NB4 (cell line): ENCODE measurements around the gene LRRC4C.
"Not testable (repeated sequence)": the region's sequence is repeated elsewhere in the genome, so short reads cannot be mapped to it uniquely, and the experiment has no call there.

ENCODE experiments used
- DNase-seq: peaks from one replicate; pipeline ENCODE4 v3.0.0; 2010; ENCODE audit warnings: low read depth
- H3K4me3 ChIP-seq: one replicate; pipeline ENCODE4 v1.5.1; 2011; ENCODE audit warnings: mild to moderate bottlenecking, low read depth, low read length, moderate library complexity
- MYC ChIP-seq: IDR thresholded peaks from 2 replicates; pipeline ENCODE4 v1.6.1; 2011; ENCODE audit warnings: low read depth, low read length
- POLR2A ChIP-seq: IDR thresholded peaks from 2 replicates; pipeline ENCODE4 v1.6.1; 2011; ENCODE audit warnings: mild to moderate bottlenecking; ENCODE audit not compliant: insufficient read length; ENCODE audit errors: extremely low read depth
- TF ChIP-seq, protein P1 (sequence below): IDR thresholded peaks from 2 replicates; pipeline ENCODE4 v1.6.1; 2011; ENCODE audit warnings: low read depth, low read length
- TF ChIP-seq, protein P2 (sequence below): IDR thresholded peaks from one replicate; pipeline ENCODE4 v1.5.1; 2012; ENCODE audit warnings: low read depth, low read length

LRRC4C gene

DNA sequence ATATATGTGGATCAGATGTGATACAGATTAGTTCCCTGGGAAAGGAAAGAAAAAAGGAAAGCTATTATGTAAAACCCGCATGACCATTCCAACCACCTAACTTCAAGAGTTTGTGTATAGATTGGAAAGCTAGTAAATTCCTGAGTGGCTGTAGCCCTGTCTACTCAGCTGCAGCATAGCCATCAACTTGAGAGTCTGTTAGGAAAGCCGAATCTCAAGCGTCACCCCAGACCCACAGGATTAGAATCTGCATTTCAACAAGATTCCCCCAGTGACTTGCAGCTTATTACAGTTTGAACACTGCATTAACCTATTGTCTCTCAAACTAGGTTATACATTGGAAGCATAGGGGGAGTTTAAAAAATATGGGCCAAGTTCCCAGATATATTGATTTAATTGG, 921.7 kb downstream of the LRRC4C start:
- DNase-seq = no peak
- TF ChIP-seq POLR2A = no peak
- TF ChIP-seq MYC = no peak
- TF ChIP-seq, protein P1, sequence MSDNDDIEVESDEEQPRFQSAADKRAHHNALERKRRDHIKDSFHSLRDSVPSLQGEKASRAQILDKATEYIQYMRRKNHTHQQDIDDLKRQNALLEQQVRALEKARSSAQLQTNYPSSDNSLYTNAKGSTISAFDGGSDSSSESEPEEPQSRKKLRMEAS = no peak
- TF ChIP-seq, protein P2, sequence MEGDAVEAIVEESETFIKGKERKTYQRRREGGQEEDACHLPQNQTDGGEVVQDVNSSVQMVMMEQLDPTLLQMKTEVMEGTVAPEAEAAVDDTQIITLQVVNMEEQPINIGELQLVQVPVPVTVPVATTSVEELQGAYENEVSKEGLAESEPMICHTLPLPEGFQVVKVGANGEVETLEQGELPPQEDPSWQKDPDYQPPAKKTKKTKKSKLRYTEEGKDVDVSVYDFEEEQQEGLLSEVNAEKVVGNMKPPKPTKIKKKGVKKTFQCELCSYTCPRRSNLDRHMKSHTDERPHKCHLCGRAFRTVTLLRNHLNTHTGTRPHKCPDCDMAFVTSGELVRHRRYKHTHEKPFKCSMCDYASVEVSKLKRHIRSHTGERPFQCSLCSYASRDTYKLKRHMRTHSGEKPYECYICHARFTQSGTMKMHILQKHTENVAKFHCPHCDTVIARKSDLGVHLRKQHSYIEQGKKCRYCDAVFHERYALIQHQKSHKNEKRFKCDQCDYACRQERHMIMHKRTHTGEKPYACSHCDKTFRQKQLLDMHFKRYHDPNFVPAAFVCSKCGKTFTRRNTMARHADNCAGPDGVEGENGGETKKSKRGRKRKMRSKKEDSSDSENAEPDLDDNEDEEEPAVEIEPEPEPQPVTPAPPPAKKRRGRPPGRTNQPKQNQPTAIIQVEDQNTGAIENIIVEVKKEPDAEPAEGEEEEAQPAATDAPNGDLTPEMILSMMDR = no peak

DNA sequence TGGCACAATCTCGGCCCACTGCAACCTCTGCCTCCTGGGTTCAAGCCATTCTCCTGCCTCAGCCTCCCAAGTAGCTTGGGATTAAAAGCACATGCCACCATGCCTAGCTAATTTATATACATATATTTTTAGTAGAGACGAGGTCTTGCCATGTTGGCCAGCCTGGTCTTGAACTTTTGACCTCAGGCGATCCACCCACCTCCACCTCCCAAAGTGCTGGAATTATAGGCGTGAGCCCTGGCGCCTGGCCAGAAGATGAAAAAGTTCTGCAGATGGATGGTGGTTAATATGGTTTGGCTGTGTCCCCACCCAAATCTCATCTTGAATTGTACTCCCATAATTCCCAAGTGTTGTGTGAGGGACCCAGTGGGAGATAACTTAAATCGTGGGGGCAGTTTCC, 937.4 kb downstream of the LRRC4C start:
- H3K4me3 ChIP-seq, DNase-seq: not testable (repeated sequence)

More for the DNA sequence above, 921.7 kb downstream of the LRRC4C start:
- no peak overlapping the region for H3K4me3 ChIP-seq

DNA sequence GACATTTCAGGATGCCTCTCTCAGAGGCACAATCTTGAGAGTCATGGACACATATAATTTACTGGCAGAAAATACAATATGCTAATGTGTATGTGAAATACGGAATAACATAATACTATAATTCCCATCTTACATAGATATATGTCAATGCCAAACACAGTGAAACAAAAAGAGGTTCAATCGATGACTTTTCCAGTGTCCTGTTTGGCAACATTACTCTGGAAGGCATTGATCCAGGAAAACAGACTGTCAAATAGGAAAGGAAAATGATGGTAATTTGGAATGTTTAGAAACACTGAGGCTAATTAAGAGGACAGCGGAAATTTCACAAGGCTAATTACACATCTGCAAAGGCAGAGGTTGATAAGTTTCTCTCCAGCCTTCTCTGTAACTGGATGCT, 942.3 kb downstream of the LRRC4C start:
- TF ChIP-seq, protein P1 = no peak
- TF ChIP-seq MYC (no peak), POLR2A (no peak)
- TF ChIP-seq, protein P2 = no peak
- DNase-seq = no peak
- H3K4me3 ChIP-seq = no peak overlapping the region

DNA sequence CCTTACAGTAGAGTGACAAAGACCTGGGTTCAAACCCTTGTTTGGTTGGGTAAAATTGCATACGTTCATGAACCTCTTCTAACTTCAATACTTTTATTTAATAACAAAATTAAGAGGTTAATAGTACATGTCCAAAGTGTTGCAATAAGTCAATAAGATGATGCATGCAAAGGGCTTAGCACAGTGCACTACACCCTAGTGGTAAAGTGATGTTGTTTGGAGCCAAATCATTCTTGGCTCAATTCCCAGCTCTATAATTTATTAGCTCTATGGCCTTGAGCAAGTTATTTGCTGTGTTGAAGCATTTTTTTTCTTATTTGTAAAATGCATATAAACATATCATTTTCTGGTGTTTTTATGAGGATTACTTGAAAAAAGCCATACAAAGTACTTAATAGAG, 945.3 kb downstream of the LRRC4C start:
- no peak for TF ChIP-seq MYC
- no peak for TF ChIP-seq POLR2A
- TF ChIP-seq, protein P1 = no peak
- TF ChIP-seq, protein P2 = no peak
- H3K4me3 ChIP-seq = no peak overlapping the region
- DNase-seq = no peak

DNA sequence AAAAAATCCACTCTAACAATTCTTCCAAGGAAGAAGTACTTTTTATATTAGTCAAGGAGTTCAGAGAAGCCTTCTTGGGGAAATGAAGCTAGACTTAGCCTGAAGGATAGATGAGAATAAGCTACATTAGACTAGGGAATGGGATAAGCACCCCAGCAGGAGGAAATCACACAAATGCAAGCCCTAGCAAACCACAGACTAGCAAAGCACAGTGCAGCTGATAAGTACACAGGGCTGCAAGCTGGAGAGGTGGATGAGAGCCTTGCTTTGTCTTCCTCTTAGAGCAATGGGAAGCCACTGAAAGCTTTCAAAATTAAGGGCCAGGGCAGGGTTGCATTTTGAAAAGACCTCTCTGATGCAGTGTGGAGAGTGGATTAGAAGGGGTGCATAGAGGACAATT, 946.2 kb downstream of the LRRC4C start:
- DNase-seq = no peak
- TF ChIP-seq MYC (no peak), POLR2A (no peak)
- TF ChIP-seq, protein P2 = no peak
- TF ChIP-seq, protein P1 = no peak

DNA sequence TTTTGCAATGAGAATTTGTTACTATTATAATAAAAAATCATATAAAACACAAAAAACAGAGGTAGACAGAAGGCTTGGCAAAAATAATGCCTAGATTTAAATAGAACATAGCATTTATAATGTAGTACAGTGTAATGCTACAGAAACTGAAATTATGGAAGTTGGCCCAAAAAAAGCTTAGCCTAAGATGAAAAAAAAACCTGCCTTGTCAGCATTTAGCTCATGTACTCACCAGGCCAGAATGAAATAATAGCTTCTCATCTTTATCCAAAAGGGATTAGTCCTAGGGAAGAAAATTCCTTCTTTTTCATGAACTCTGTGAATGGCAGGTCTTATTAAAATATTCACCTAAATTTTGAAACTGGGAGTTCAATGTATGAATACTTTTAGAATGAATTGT, 951.1 kb downstream of the LRRC4C start:
- DNase-seq = no peak
- TF ChIP-seq POLR2A (no peak), MYC (no peak)
- TF ChIP-seq, protein P2 = no peak
- TF ChIP-seq, protein P1 = no peak
- H3K4me3 ChIP-seq = no peak overlapping the region

More for the DNA sequence above, 946.2 kb downstream of the LRRC4C start:
- H3K4me3 ChIP-seq = no peak overlapping the region

DNA sequence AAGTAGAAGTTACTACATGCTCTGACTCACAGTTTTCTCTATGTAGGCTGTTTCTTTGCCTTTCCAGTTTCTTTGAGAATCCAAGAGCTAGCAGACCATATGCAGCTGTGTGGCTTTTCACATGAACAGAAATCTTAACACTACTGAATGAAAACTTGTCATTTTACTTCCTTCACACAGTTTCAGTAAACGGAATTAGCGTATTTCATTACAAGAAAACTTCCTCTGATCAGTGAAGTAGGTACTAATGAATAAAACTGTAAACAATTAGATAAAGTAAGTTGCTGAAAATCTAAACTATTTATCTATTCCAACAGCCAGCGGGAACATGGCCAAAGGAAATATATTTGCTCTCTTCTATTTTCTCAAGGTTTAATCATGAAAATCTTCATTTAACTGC, 953.2 kb downstream of the LRRC4C start:
- TF ChIP-seq, protein P2 = no peak
- TF ChIP-seq POLR2A (no peak), MYC (no peak)
- TF ChIP-seq, protein P1 = no peak
- DNase-seq = no peak
- no peak overlapping the region for H3K4me3 ChIP-seq
